GM12878 (cell line): ENCODE measurements around the gene ANKRD62. TPM values are rescaled to one million over a fixed set of nuclear protein-coding genes. Genes with fewer than 3 reads are reported as not detected.

Source experiments
- ATAC-seq: fragments of 200-7000 bp; cut with Tn5 transposase; 3 replicates; pipeline ENCODE4 v1.9.1; 2020; ENCODE audit warnings: mild to moderate bottlenecking, moderate library complexity
- Bru-seq: library from RNA; stranded (reverse); fragments of 400-500 nt; gene quantifications from one replicate; lab custom pipeline; 2021; lab: Mats Ljungman, UMichigan
- BruChase-seq, 2 experiments: library from RNA; stranded (reverse); fragments of 400-500 nt; gene quantifications; one replicate each; lab custom pipeline; 2021; lab: Mats Ljungman, UMichigan
- BruUV-seq: library from RNA; stranded (reverse); fragments of 400-500 nt; replicated peaks from 2 replicates; lab custom pipeline; 2021; lab: Mats Ljungman, UMichigan
- CTCF ChIA-PET: fragments of 300-600 bp; sonication (Branson Sonifier 250); formaldehyde crosslinking; extraction: SDS; loops from one replicate; lab custom pipeline; 2021; ENCODE audit warnings: inconsistent platforms; lab: Yijun Ruan, JAX
- POLR2A ChIA-PET: fragments of 350-600 bp; formaldehyde crosslinking; extraction: SDS; loops from one replicate; lab custom pipeline; 2021; ENCODE audit warnings: inconsistent platforms; lab: Charles Lee
- RAD21 ChIA-PET: fragments of 300-600 bp; sonication (Branson Sonifier 250); formaldehyde crosslinking; loops from one replicate; lab custom pipeline; 2023; ENCODE audit warnings: antibody characterized with exemption; ENCODE audit not compliant: unreplicated experiment; lab: Charles Lee
- SMC1A ChIA-PET: fragments of 300-600 bp; sonication (Branson Sonifier 250); formaldehyde crosslinking; loops from one replicate; lab custom pipeline; 2023; ENCODE audit not compliant: unreplicated experiment, uncharacterized antibody; lab: Charles Lee
- DNase-seq: peaks from one replicate; pipeline ENCODE4 v3.0.0-alpha.2; 2011; ENCODE audit warnings: low read depth, low spot score
- FAIRE-seq: peaks from 3 replicates; lab custom pipeline; 2011; peaks lifted over from hg19 to GRCh38; lab: Jason Lieb, UNC
- H2AFZ ChIP-seq: 2 replicates; pipeline ENCODE4 v1.6.0; 2011; ENCODE audit warnings: low read depth, low read length, control low read depth; ENCODE audit not compliant: control insufficient read depth
- H3K27ac ChIP-seq: 2 replicates; pipeline ENCODE4 v1.5.1; 2011; ENCODE audit warnings: control low read depth; ENCODE audit not compliant: control insufficient read depth, insufficient read depth
- H3K27me3 ChIP-seq, 2 experiments: replicated peaks in 1 of 2; 2 replicates each; pipeline versions ENCODE4 v1.6.0 to v1.6.1; 2011; ENCODE audit warnings: low read length in 1 of 2; ENCODE audit not compliant: control insufficient read depth in 2 of 2, insufficient read depth in 2 of 2
- H3K36me3 ChIP-seq, 2 experiments: 2 replicates each; pipeline ENCODE4 v1.5.1; 2011; ENCODE audit warnings: low read length in 1 of 2; ENCODE audit not compliant: control insufficient read depth in 2 of 2, insufficient read depth in 2 of 2
- H3K4me1 ChIP-seq: 2 replicates; pipeline ENCODE4 v1.6.1; 2011; ENCODE audit warnings: mild to moderate bottlenecking, low read length, moderate library complexity, mixed read lengths; ENCODE audit not compliant: control insufficient read depth, insufficient read depth
- H3K4me2 ChIP-seq: 2 replicates; pipeline ENCODE4 v1.6.0; 2011; ENCODE audit warnings: control low read depth; ENCODE audit not compliant: control insufficient read depth, insufficient read depth
- H3K4me3 ChIP-seq: fragments of 200-600 bp; sonication (generic); 2 replicates; pipeline ENCODE4 v1.5.1; 2016
- H3K79me2 ChIP-seq: 2 replicates; pipeline ENCODE4 v1.6.0; 2011; ENCODE audit warnings: low read length; ENCODE audit not compliant: control insufficient read depth, insufficient read depth
- H3K9ac ChIP-seq: 2 replicates; pipeline ENCODE4 v1.8.0; 2011; ENCODE audit warnings: low read length, control low read depth, mixed read lengths; ENCODE audit not compliant: control insufficient read depth, insufficient read depth
- H3K9me3 ChIP-seq: replicated peaks from 3 replicates; pipeline ENCODE4 v1.5.1; 2011; ENCODE audit warnings: mild to moderate bottlenecking, low read length; ENCODE audit not compliant: control insufficient read depth, insufficient read depth
- H4K20me1 ChIP-seq: 2 replicates; pipeline ENCODE4 v1.6.0; 2011; ENCODE audit not compliant: control insufficient read depth, insufficient read depth
- IRF4 ChIP-seq: IDR thresholded peaks from 2 replicates; pipeline ENCODE4 v1.6.1; 2011; ENCODE audit warnings: low read depth, low read length
- JUND ChIP-seq: IDR thresholded peaks from 2 replicates; pipeline ENCODE4 v1.6.1; 2012; ENCODE audit warnings: low read depth, mild to moderate bottlenecking, low read length, improper control_type of control experiment, moderate library complexity
- LARP7 ChIP-seq: fragments of 450-650 bp; IDR thresholded peaks from 2 replicates; pipeline ENCODE4 v1.6.1; 2017; ENCODE audit warnings: mild to moderate bottlenecking
- MTA3 ChIP-seq: IDR thresholded peaks from 2 replicates; pipeline ENCODE4 v1.6.1; 2012; ENCODE audit warnings: low read length, inconsistent platforms, borderline replicate concordance
- POLR2AphosphoS5 ChIP-seq: IDR thresholded peaks from 2 replicates; pipeline ENCODE4 v1.6.1; 2011; ENCODE audit warnings: mild to moderate bottlenecking, low read length, inconsistent platforms
- RBBP5 ChIP-seq: fragments of 200-600 bp; sonication (generic); conservative IDR thresholded peaks from 2 replicates; pipeline ENCODE4 v1.6.1; 2016
- ZNF384 ChIP-seq: IDR thresholded peaks from 2 replicates; pipeline ENCODE4 v1.6.1; 2012; ENCODE audit warnings: low read depth, mild to moderate bottlenecking, low read length, improper control_type of control experiment, borderline replicate concordance
- WGBS: methylation state at CpG from one replicate; pipeline ENCODE4 v1.1.6; 2016; ENCODE audit warnings: low lambda C conversion rate; ENCODE audit not compliant: insufficient replicate concordance, insufficient coverage; ENCODE audit errors: missing lambda C conversion rate; 5-methylcytosine and 5-hydroxymethylcytosine counted together
- in situ Hi-C: fragments of 300-500 bp; cut with MboI; formaldehyde crosslinking; loops from 9 replicates; pipeline ENCODE4 v1.14.3; 2018; ENCODE audit warnings: mixed read lengths
- intact Hi-C: fragments of 100-400 bp; cut with micrococcal nuclease; formaldehyde crosslinking; loops from one replicate; pipeline ENCODE4 v1.14.2; 2022; ENCODE audit not compliant: unreplicated experiment
- long read RNA-seq, 2 experiments: library from polyadenylated mRNA; unstranded; transcript quantifications; one replicate each; pipeline ENCODE4 v2.0.0, GENCODE V29; 2019 to 2020
- polyA minus RNA-seq, 3 experiments: library from RNA; depleted of rRNA, polyadenylated mRNA; stranded (reverse); fragments of >200 nt; gene quantifications; 2 replicates each; pipeline ENCODE4 v1.2.3, GENCODE V29; 2011
- polyA plus RNA-seq, 11 experiments: library from polyadenylated mRNA; depleted of rRNA in 4 of 11; unstranded in 6 of 11; stranded (reverse) in 5 of 11; fragments of >200 nt; fragmentation: Nextera tagmentation in 4 of 11; fragmentation: Illumina TruSeq in 1 of 11; extraction: Ambion mirVana in 4 of 11; extraction: Trizol in 1 of 11; gene quantifications; 1 replicate in 1 of 11; 2 replicates in 10 of 11; pipeline versions ENCODE4 v1.2.1 to v1.2.3, GENCODE V29; 2011 to 2016; ENCODE audit warnings: inconsistent platforms in 2 of 11, missing spikeins in 2 of 11, low read depth in 1 of 11
- total RNA-seq, 4 experiments: library from RNA; depleted of rRNA in 3 of 4; stranded (reverse); fragments of >200 nt in 3 of 4; fragmentation: Illumina TruSeq in 1 of 4; extraction: Trizol in 1 of 4; gene quantifications; 2 replicates each; pipeline versions ENCODE4 v1.2.1 to v1.2.3, GENCODE V29; 2013 to 2021

ANKRD62 gene
- not detected in 2 replicates for total RNA-seq (2013; cell fraction: nucleolus; rRNA removed)
- total RNA-seq (2014; rRNA removed) (not detected in 2 replicates), total RNA-seq (2014; rRNA removed; fragmentation: Illumina TruSeq; extraction: Trizol) (not detected in 2 replicates), total RNA-seq (2021) (not detected in 2 replicates), polyA plus RNA-seq (2011; rRNA removed) (not detected in 2 replicates), polyA plus RNA-seq (2014; fragmentation: Illumina TruSeq; extraction: Trizol) (0.14 TPM in 1 of 2 replicates, not detected in the other), polyA plus RNA-seq (2014; fragmentation: Nextera tagmentation; extraction: Ambion mirVana) (not detected), polyA plus RNA-seq (2014; rRNA removed) (not detected in 2 replicates), polyA plus RNA-seq (2016; fragmentation: Nextera tagmentation; extraction: Ambion mirVana) (not detected), polyA minus RNA-seq (2011; rRNA and poly(A)+ RNA removed) (not detected in 2 replicates), Bru-seq, nascent RNA (percentile 2 among the genes with signal in this experiment), BruChase-seq, experiment 1, labeled RNA remaining after a 6-hour chase (not detected), BruChase-seq, experiment 2, labeled RNA remaining after a 2-hour chase (percentile 7 among the genes with signal in this experiment)
- polyA plus RNA-seq (2011; ENCODE audit: low read depth) = not detected
- not detected in 2 replicates for polyA plus RNA-seq (2011; cell fraction: cytosol; rRNA removed)
- not detected in 2 replicates for polyA plus RNA-seq (2011; cell fraction: nucleus; rRNA removed)
- not detected in 2 replicates for polyA plus RNA-seq (2012)
- polyA minus RNA-seq (2011; cell fraction: cytosol; rRNA and poly(A)+ RNA removed) = not detected in 2 replicates
- not detected in 2 replicates for polyA minus RNA-seq (2011; cell fraction: nucleus; rRNA and poly(A)+ RNA removed)
- long read RNA-seq, experiment 1 = 0 reads
- long read RNA-seq, experiment 2 = 0 reads

GRCh38 chr18:12093520-12094257 lies at the start of gene ANKRD62:
ANKRD62 (plus strand) TSS chr18:12093843; CDS start chr18:12094018, 175 bp downstream.
- 83% methylated on average over 37 of the region's 50 CpGs for WGBS

More at GRCh38 chr18:12093520-12094257, at the start of gene ANKRD62:
- H3K79me2 ChIP-seq = no peaks in the 10 kb centered on the region
- ChIA-PET RAD21 (no interaction called here), POLR2A (no interaction called here), SMC1A (no interaction called here), CTCF (no interaction called here)
- H3K27me3 ChIP-seq = no peaks in the 10 kb centered on the region
- in situ Hi-C loops = loop anchor here (10.0 kb wide), 1 partner anchor 141 kb away; no protein-coding TSS in a partner anchor
- peaks cover 3% of the 10 kb centered on the region; the same call in 1 of the 2 replicates for H3K4me1 ChIP-seq
- no peak within 1 kb of the TSS for H3K27ac ChIP-seq
- DNase-seq (no peak), ATAC-seq (no peak), FAIRE-seq (no peak)
- H3K36me3 ChIP-seq = no peaks in the 10 kb centered on the region
- no peak within 1 kb of the TSS for H3K4me2 ChIP-seq
- BruUV-seq = no TSS peak
- intact Hi-C loops = no loop called here
- H3K9ac ChIP-seq = no peak within 1 kb of the TSS
- no peak for TF ChIP-seq ZNF384
- no peak for TF ChIP-seq LARP7
- no peak for TF ChIP-seq MTA3
- TF ChIP-seq RBBP5 = no peak
- TF ChIP-seq IRF4 = no peak
- no peak for TF ChIP-seq POLR2AphosphoS5
- TF ChIP-seq JUND = no peak
- no peaks in the 10 kb centered on the region for H4K20me1 ChIP-seq
- H3K9me3 ChIP-seq = no peaks in the 10 kb centered on the region
- H3K4me3 ChIP-seq = no peak within 1 kb of the TSS
- H2AFZ ChIP-seq = no peak within 1 kb of the TSS
